Spleen (tissue), 11 donors: Measurements from ENCODE around the gene ARHGEF38. TPM values are rescaled to one million over a fixed set of nuclear protein-coding genes. Genes with fewer than 3 reads are reported as not detected.
A peak's percentile ranks its signal among the peaks of the same experiment; 100 is the strongest.

ENCODE experiments used
- DNase-seq: peaks from one replicate; pipeline ENCODE4 v3.0.0-alpha.2; 2020
- H3K27ac ChIP-seq, 8 donors: fragments of 200-600 bp; sonication (generic) in 7 of 8; 1 replicate in 4 of 8; 2 replicates in 4 of 8; pipeline versions ENCODE4 v1.5.0 to v1.8.0; 2016 to 2021; ENCODE audit warnings: inconsistent platforms in 4 of 8, mild to moderate bottlenecking in 4 of 8, moderate library complexity in 1 of 8
- H3K27me3 ChIP-seq, 7 donors: fragments of 200-600 bp; sonication (generic) in 6 of 7; replicated peaks in 1 of 7; 1 replicate in 4 of 7; 2 replicates in 3 of 7; pipeline versions ENCODE4 v1.5.0 to v1.8.0; 2016 to 2021; ENCODE audit warnings: inconsistent platforms in 3 of 7, mild to moderate bottlenecking in 1 of 7
- H3K36me3 ChIP-seq, 6 donors: fragments of 200-600 bp; sonication (generic) in 5 of 6; 1 replicate in 4 of 6; 2 replicates in 2 of 6; pipeline versions ENCODE4 v1.5.0 to v1.8.0; 2016 to 2021; ENCODE audit warnings: inconsistent platforms in 2 of 6
- H3K4me1 ChIP-seq, 6 donors: fragments of 200-600 bp; sonication (generic) in 5 of 6; 1 replicate in 3 of 6; 2 replicates in 3 of 6; pipeline versions ENCODE4 v1.5.0 to v1.8.0; 2016 to 2021; ENCODE audit warnings: inconsistent platforms in 3 of 6
- H3K4me3 ChIP-seq, 8 donors: fragments of 200-600 bp; sonication (generic) in 7 of 8; 1 replicate in 4 of 8; 2 replicates in 4 of 8; pipeline versions ENCODE4 v1.5.0 to v1.8.0; 2016 to 2021; ENCODE audit warnings: inconsistent platforms in 4 of 8, mild to moderate bottlenecking in 4 of 8, moderate library complexity in 2 of 8
- H3K9me3 ChIP-seq, 8 donors: fragments of 200-600 bp; sonication (generic) in 7 of 8; 1 replicate in 4 of 8; 2 replicates in 4 of 8; pipeline versions ENCODE4 v1.5.0 to v1.8.0; 2016 to 2021; ENCODE audit warnings: inconsistent platforms in 4 of 8
- POLR2A ChIP-seq, 3 donors: fragments of 450-650 bp; IDR thresholded peaks; one replicate each; pipeline ENCODE4 v1.5.1; 2017; ENCODE audit warnings: antibody characterized with exemption in 3 of 3, mild to moderate bottlenecking in 1 of 3
- POLR2AphosphoS5 ChIP-seq, 3 donors: sonication (generic); formaldehyde crosslinking; IDR thresholded peaks; one replicate each; pipeline ENCODE4 v1.5.1; 2017; ENCODE audit warnings: antibody characterized with exemption in 3 of 3
- WGBS, 5 donors: extraction: QIAGEN DNeasy Blood & Tissue Kit in 3 of 5; methylation state at CpG; one replicate each; pipeline versions ENCODE4 v1.1.5 to v1.1.7; 2013 to 2018; 5-methylcytosine and 5-hydroxymethylcytosine counted together
- intact Hi-C: fragments of 100-400 bp; cut with DNase I; formaldehyde crosslinking; loops from one replicate; pipeline ENCODE4 v1.15.0; 2023; ENCODE audit warnings: low total_unique reads
- polyA plus RNA-seq, 3 donors: library from polyadenylated mRNA; stranded (reverse); fragments of 200-250 nt; gene quantifications; one replicate each; pipeline ENCODE4 v1.2.1, GENCODE V29; 2013
- total RNA-seq, 7 donors: library from RNA; depleted of rRNA in 3 of 7; stranded (reverse); fragments of >200 nt in 3 of 7; fragmentation: NEBNext Ultra II Directional in 4 of 7; extraction: Animal tissue kit (Norgen Biotek cat#: 25700) in 4 of 7; gene quantifications; one replicate each; pipeline versions ENCODE4 v1.1.0 to v1.2.1, GENCODE V29; 2016 to 2021
- TF ChIP-seq, protein P1 (sequence below), 11 experiments: fragments of 200-600 bp in 7 of 11; fragments of 450-650 bp in 4 of 11; sonication (generic) in 4 of 11; IDR thresholded peaks in 8 of 11; conservative IDR thresholded peaks in 3 of 11; 1 replicate in 7 of 11; 2 replicates in 4 of 11; pipeline versions ENCODE4 v1.4.0 to v1.8.0; 2016 to 2021; ENCODE audit warnings: antibody characterized with exemption in 11 of 11, inconsistent platforms in 4 of 11, mild to moderate bottlenecking in 1 of 11
- donor health status: healthy with polysubstance abuse.
- donor health status: DM: no; HTN: no; CAD: no; lungs with moderate emphysema.
- donor health status: DM: no; HTN: no; CAD: no.
- donor health status: Bipolar disorder and iron deficiency.
- donor health status: healthy.
- donor health status: DM: no; HTN: no; CAD: no.
- donor health status: DM: yes; HTN: yes; CAD: no.

ARHGEF38 gene
- total and polyA plus RNA-seq, 10 donors, result not detected

DNA sequence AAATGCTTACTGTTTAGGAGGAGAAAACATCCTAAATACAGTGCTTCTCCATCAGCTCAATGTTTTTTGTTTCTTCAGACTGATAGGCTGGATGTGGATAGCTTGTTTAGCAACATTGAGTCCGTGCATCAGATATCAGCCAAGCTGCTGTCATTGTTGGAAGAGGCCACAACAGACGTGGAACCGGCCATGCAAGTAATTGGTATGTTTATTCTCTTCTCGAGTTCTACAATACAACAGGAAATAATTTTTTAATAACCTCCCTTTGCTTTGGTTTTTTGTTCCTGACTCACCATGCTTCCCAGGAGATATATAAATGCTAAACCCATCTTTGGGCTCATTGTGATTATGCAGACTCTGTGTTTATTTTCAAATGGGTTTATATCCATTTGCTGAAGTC, 60.9 kb downstream of the ARHGEF38 start:
- intact Hi-C loops, result no loop called here
- no peaks in the 10 kb centered on the region for H3K27me3 ChIP-seq
- no peaks in the 10 kb centered on the region for H3K4me1 ChIP-seq
- TF ChIP-seq POLR2AphosphoS5 (IDR thresholded peaks at IDR 0.05) (no peak), POLR2A (IDR thresholded peaks at IDR 0.05) (no peak)
- TF ChIP-seq, protein P1, sequence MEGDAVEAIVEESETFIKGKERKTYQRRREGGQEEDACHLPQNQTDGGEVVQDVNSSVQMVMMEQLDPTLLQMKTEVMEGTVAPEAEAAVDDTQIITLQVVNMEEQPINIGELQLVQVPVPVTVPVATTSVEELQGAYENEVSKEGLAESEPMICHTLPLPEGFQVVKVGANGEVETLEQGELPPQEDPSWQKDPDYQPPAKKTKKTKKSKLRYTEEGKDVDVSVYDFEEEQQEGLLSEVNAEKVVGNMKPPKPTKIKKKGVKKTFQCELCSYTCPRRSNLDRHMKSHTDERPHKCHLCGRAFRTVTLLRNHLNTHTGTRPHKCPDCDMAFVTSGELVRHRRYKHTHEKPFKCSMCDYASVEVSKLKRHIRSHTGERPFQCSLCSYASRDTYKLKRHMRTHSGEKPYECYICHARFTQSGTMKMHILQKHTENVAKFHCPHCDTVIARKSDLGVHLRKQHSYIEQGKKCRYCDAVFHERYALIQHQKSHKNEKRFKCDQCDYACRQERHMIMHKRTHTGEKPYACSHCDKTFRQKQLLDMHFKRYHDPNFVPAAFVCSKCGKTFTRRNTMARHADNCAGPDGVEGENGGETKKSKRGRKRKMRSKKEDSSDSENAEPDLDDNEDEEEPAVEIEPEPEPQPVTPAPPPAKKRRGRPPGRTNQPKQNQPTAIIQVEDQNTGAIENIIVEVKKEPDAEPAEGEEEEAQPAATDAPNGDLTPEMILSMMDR (IDR thresholded peaks at IDR 0.05 in 8 of 11, conservative IDR thresholded peaks at IDR 0.05 in 3 of 11), result no peak
- no peak overlapping the region for H3K4me3 ChIP-seq
- peaks cover 0 to 6% (median 0%) of the 10 kb centered on the region in 8 donors for H3K9me3 ChIP-seq
- H3K36me3 ChIP-seq, result no peaks in the 10 kb centered on the region
- H3K27ac ChIP-seq, result no peak overlapping the region
- no peak for DNase-seq
- 61 to 83% (median 75%) methylated on average over 4 of the region's 4 CpGs for WGBS, 5 donors

DNA sequence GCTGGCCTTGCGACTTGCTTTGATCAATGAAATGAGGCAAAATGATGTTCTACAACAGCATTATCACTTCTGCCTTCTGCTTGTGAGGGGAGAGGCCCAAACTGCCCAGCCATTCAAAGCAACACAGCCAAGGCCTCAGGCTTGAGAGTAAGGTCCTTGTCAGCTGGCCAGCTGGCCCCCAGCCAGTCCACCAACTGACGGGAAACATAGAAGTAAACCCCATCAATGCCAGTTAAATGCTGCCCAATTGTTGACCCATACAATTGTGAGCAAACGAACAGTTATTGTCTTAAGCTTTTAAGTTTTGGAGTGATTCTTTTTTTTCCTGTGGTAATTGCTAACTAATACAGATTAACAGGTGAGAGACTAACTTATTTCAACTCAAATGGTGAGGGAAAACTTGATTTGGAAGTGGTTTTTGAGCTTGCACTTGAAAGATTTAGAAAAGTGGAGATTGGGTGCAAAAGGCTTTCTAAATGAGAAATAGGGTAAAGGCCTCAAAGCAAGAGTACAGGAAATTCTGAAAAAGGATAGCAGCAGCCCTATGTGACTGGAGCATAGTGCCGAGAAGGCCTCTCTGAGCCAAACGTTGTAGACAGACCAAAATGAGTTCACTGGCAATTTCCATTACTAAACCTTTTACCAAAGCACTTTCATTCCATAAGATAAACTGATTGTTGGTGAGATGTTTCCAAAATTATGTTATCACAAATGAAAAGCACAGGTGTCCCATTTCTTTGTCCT, 66.9 kb downstream of the ARHGEF38 start:
- 61 to 72% (median 64%) methylated on average over 5 of the region's 5 CpGs for WGBS, 5 donors
- intact Hi-C loops, result no loop called here
- Histone ChIP-seq H3K4me1 (peaks cover 0 to 3% (median 0%) of the 10 kb centered on the region in 6 donors), H3K4me3 (no peak overlapping the region), H3K27ac (peak overlapping the region in 6 of 8 donors; percentile 1 to 35 (median 22)), H3K27me3 (no peaks in the 10 kb centered on the region), H3K9me3 (peaks cover 0 to 6% (median 0%) of the 10 kb centered on the region in 8 donors), H3K36me3 (no peaks in the 10 kb centered on the region)
- TF ChIP-seq, protein P1 (IDR thresholded peaks at IDR 0.05 in 8 of 11, conservative IDR thresholded peaks at IDR 0.05 in 3 of 11), result no peak
- TF ChIP-seq POLR2AphosphoS5 (IDR thresholded peaks at IDR 0.05), result peak in 2 of 3 donors; percentile 55 to 75
- TF ChIP-seq POLR2A (IDR thresholded peaks at IDR 0.05), result no peak
- peak; percentile 84 for DNase-seq

GRCh38 chr4:105620640-105621323, 68.4 kb downstream of the ARHGEF38 start:
- 56 to 78% (median 59%) methylated on average over 1 of the region's 1 CpG for WGBS, 5 donors
- no peaks in the 10 kb centered on the region for H3K27me3 ChIP-seq
- peaks cover 0 to 6% (median 0%) of the 10 kb centered on the region in 8 donors for H3K9me3 ChIP-seq
- H3K36me3 ChIP-seq, result no peaks in the 10 kb centered on the region
- H3K4me1 ChIP-seq, result peaks cover 0 to 4% (median 0%) of the 10 kb centered on the region in 6 donors
- no peak overlapping the region for H3K27ac ChIP-seq
- DNase-seq, result no peak
- TF ChIP-seq POLR2A (IDR thresholded peaks at IDR 0.05) (no peak), POLR2AphosphoS5 (IDR thresholded peaks at IDR 0.05) (no peak)
- TF ChIP-seq, protein P1 (IDR thresholded peaks at IDR 0.05 in 8 of 11, conservative IDR thresholded peaks at IDR 0.05 in 3 of 11), result no peak
- H3K4me3 ChIP-seq, result no peak overlapping the region
- intact Hi-C loops, result no loop called here

GRCh38 chr4:105622269-105622668, 69.8 kb downstream of the ARHGEF38 start:
- Histone ChIP-seq H3K4me3 (no peak overlapping the region), H3K27me3 (no peaks in the 10 kb centered on the region), H3K4me1 (peaks cover 0 to 4% (median 0%) of the 10 kb centered on the region in 6 donors), H3K27ac (no peak overlapping the region), H3K9me3 (no peaks in the 10 kb centered on the region), H3K36me3 (no peaks in the 10 kb centered on the region)
- WGBS, 5 donors, result 87 to 98% (median 92%) methylated on average over 4 of the region's 4 CpGs
- DNase-seq, result no peak
- intact Hi-C loops, result no loop called here
- TF ChIP-seq POLR2AphosphoS5 (IDR thresholded peaks at IDR 0.05) (no peak), POLR2A (IDR thresholded peaks at IDR 0.05) (no peak)
- TF ChIP-seq, protein P1 (IDR thresholded peaks at IDR 0.05 in 8 of 11, conservative IDR thresholded peaks at IDR 0.05 in 3 of 11), result no peak
